Measurements from ENCODE around the gene PIWIL1.

- TF ChIP-seq YY1 (IDR thresholded peaks at IDR 0.05; ENCODE audit: insufficient read depth, insufficient read length): no peak
- no peak for TF ChIP-seq SUZ12 (IDR thresholded peaks at IDR 0.05; ENCODE audit: extremely low read depth, insufficient read depth, insufficient read length)
Observed at GRCh38 chr12:130394906-130395305, 57.2 kb downstream of the PIWIL1 start.

All from NT2/D1 (cell line).